H1 (cell line): ENCODE data around the gene TFRC. TPM values are rescaled to one million over a fixed set of nuclear protein-coding genes. Genes with fewer than 3 reads are reported as not detected.

Experiments used
- CHD7 ChIP-seq: fragments of 300-600 bp; sonication (generic); IDR thresholded peaks from 2 replicates; pipeline ENCODE4 v1.7.1; 2012; ENCODE audit warnings: low read length, moderate library complexity, mild to moderate bottlenecking, inconsistent platforms; ENCODE audit not compliant: insufficient replicate concordance
- EGR1 ChIP-seq: IDR thresholded peaks from 2 replicates; pipeline ENCODE4 v1.6.1; 2011; ENCODE audit warnings: low read depth, low read length, borderline replicate concordance
- EP300 ChIP-seq, 2 experiments: IDR thresholded peaks; 1 replicate in 1 of 2; 2 replicates in 1 of 2; pipeline ENCODE4 v1.6.1; 2011 to 2012; ENCODE audit warnings: low read depth in 2 of 2, low read length in 2 of 2, mild to moderate bottlenecking in 2 of 2, borderline replicate concordance in 1 of 2, inconsistent platforms in 1 of 2, moderate library complexity in 1 of 2
- JUND ChIP-seq: IDR thresholded peaks from 2 replicates; pipeline ENCODE4 v1.6.1; 2011; ENCODE audit warnings: mild to moderate bottlenecking, improper control_type of control experiment, low read length
- KDM4A ChIP-seq: IDR thresholded peaks from one replicate; pipeline ENCODE4 v1.7.1; 2012; ENCODE audit warnings: low read depth, mild to moderate bottlenecking, moderate library complexity, low read length, inconsistent platforms; ENCODE audit not compliant: severe bottlenecking
- SAP30 ChIP-seq: fragments of 300-600 bp; sonication (generic); IDR thresholded peaks from 2 replicates; pipeline ENCODE4 v1.7.1; 2012; ENCODE audit warnings: low read length, moderate library complexity, mild to moderate bottlenecking, inconsistent platforms; ENCODE audit not compliant: insufficient read depth, insufficient replicate concordance
- SP1 ChIP-seq: IDR thresholded peaks from 2 replicates; pipeline ENCODE4 v1.6.1; 2011; ENCODE audit warnings: low read depth, low read length
- TAF7 ChIP-seq: optimal IDR thresholded peaks from 2 replicates; pipeline ENCODE3; 2011; ENCODE audit warnings: low read depth, mild to moderate bottlenecking, inconsistent platforms, low read length, moderate library complexity, borderline replicate concordance
- TCF12 ChIP-seq: IDR thresholded peaks from 2 replicates; pipeline ENCODE4 v1.6.1; 2011; ENCODE audit warnings: low read depth, mild to moderate bottlenecking, low read length
- ZNF274 ChIP-seq: IDR thresholded peaks from 2 replicates; pipeline ENCODE4 v1.7.0; 2012; ENCODE audit warnings: low read length, borderline replicate concordance; ENCODE audit errors: extremely low read depth
- polyA plus RNA-seq, 7 experiments: library from polyadenylated mRNA; depleted of rRNA in 3 of 7; stranded (reverse) in 5 of 7; unstranded in 2 of 7; fragments of >200 nt in 5 of 7; fragments of 200-250 nt in 2 of 7; gene quantifications; 1 replicate in 5 of 7; 2 replicates in 1 of 7; 4 replicates in 1 of 7; pipeline versions ENCODE4 v1.2.1 to v1.2.3, GENCODE V29; 2011 to 2013; ENCODE audit warnings: missing spikeins in 2 of 7, mixed read lengths in 2 of 7
- total RNA-seq: library from RNA; stranded (reverse); fragmentation: NEBNext Ultra II Directional; extraction: Animal tissue kit (Norgen Biotek cat#: 25700); gene quantifications from 2 replicates; pipeline ENCODE4 v1.2.1, GENCODE V29; 2021

Gene TFRC
- total and polyA plus RNA-seq, 2 of the 8 experiments (the other 6 are each of a cell fraction or from before 2014, with no cell fraction given): 67.3 to 161 TPM

- TF ChIP-seq CHD7 (peak; percentile 16), ZNF274 (no peak), KDM4A (no peak), TCF12 (no peak), TAF7 (no peak), JUND (no peak), SP1 (no peak), SAP30 (no peak), EP300 (IDR thresholded peaks at IDR 0.05; ENCODE audit: borderline replicate concordance in 1 of 2, low read depth in 2 of 2, low read length in 2 of 2) (no peak), EGR1 (no peak)
These were observed 24.0 kb downstream of the TFRC start (continued) for GRCh38 chr3:196057760-196058331.
